ENCODE results near the gene MED12. TPM values are rescaled to one million over a fixed set of nuclear protein-coding genes. Genes with fewer than 3 reads are reported as not detected.
A peak's percentile ranks its signal among the peaks of the same experiment; 100 is the strongest.

The MED12 gene
- total and polyA plus RNA-seq, 2 of the 8 experiments (the other 6 are each of a cell fraction or from before 2014, with no cell fraction given): 19.4 to 48.9 TPM

DNA sequence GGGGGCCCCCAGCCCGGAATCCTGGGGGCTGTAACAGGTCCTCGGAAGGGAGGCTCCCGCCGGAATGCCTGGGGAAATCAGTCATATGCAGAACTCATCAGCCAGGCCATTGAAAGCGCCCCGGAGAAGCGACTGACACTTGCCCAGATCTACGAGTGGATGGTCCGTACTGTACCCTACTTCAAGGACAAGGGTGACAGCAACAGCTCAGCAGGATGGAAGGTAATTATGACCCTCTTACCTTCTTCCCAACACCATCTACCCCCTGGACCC, 21.7 kb upstream of the MED12 start:
- Histone ChIP-seq H3K27ac (ENCODE audit: low read depth, low read length) (no peak overlapping the region), H3K14ac (ENCODE audit: insufficient read length) (no peak overlapping the region), H3K9ac (replicated peaks in 1 of 4; ENCODE audit: extremely low read depth in 1 of 4, low read depth in 3 of 4, low read length in 3 of 4) (peak overlapping the region in 2 of 4 experiments; percentile 40 to 60; a peak in 2 of 7 replicates), H4K91ac (replicated peaks; ENCODE audit: insufficient read length, low read length) (no peak overlapping the region), H3K18ac (ENCODE audit: extremely low read depth, low read length) (no peak overlapping the region; the same call in 1 of the 2 replicates), H2AFZ (ENCODE audit: low read length) (no peak overlapping the region), H2BK5ac (ENCODE audit: low read depth, low read length) (no peak overlapping the region), H3K23ac (ENCODE audit: insufficient read length) (no peak overlapping the region), H3K4me2 (ENCODE audit: insufficient read depth in 1 of 2, low read depth in 2 of 2, low read length in 2 of 2) (peak overlapping the region; percentile 80 to 95), H2BK120ac (replicated peaks; ENCODE audit: low read depth, low read length) (no peak overlapping the region), H3K4me3 (ENCODE audit: extremely low read depth in 1 of 4, insufficient read depth in 2 of 4, low read depth in 3 of 4, low read length in 4 of 4) (peak overlapping the region; percentile 68 to 78 (median 73)), H3K27me3 (replicated peaks in 1 of 4; ENCODE audit: control insufficient read depth in 3 of 4, extremely low read depth in 1 of 4, insufficient read depth in 3 of 4, low read length in 3 of 4) (peaks cover 0 to 5% (median 0%) of the 10 kb centered on the region in 4 experiments; a peak in 1 of 7 replicates), H4K20me1 (replicated peaks in 1 of 2; ENCODE audit: control insufficient read depth in 1 of 2, insufficient read depth in 2 of 2, low read length in 2 of 2) (peaks cover 0 to 2% of the 10 kb centered on the region in 2 experiments), H4K5ac (ENCODE audit: insufficient read length, low read depth, low read length) (no peak overlapping the region), H2BK15ac (ENCODE audit: low read length) (no peak overlapping the region), H4K8ac (ENCODE audit: extremely low read depth, insufficient read depth, low read length) (no peak overlapping the region), H3K79me1 (ENCODE audit: low read depth, low read length) (no peaks in the 10 kb centered on the region; the same call in 1 of the 2 replicates), H3K79me2 (ENCODE audit: control insufficient read depth in 1 of 2, insufficient read depth in 2 of 2, low read length in 2 of 2) (peaks cover 0 to 8% of the 10 kb centered on the region in 2 experiments; a peak in 2 of 4 replicates), H3K36me3 (ENCODE audit: control insufficient read depth in 2 of 4, insufficient read depth in 4 of 4, low read length in 3 of 4) (peaks cover 0 to 5% (median 0%) of the 10 kb centered on the region in 4 experiments; a peak in 1 of 8 replicates), H3K9me3 (ENCODE audit: insufficient read depth in 2 of 2, low read depth in 1 of 2, low read length in 1 of 2) (no peaks in the 10 kb centered on the region), H2AK5ac (ENCODE audit: low read depth, low read length) (no peak overlapping the region), H2BK20ac (ENCODE audit: low read length) (no peak overlapping the region), H3K4ac (replicated peaks; ENCODE audit: insufficient read length, low read depth, low read length) (no peak overlapping the region), H3K23me2 (ENCODE audit: low read depth, low read length) (peaks cover 8% of the 10 kb centered on the region), H3K56ac (replicated peaks; ENCODE audit: insufficient read length, low read depth, low read length) (no peak overlapping the region), H2BK12ac (ENCODE audit: low read depth, low read length) (no peak overlapping the region), H3K4me1 (replicated peaks in 1 of 4; ENCODE audit: control insufficient read depth in 3 of 4, insufficient read depth in 4 of 4, low read length in 3 of 4) (peaks cover 7 to 22% (median 13%) of the 10 kb centered on the region in 4 experiments)
- TF ChIP-seq TCF12 (IDR thresholded peaks at IDR 0.05; ENCODE audit: low read depth, low read length) (no peak), SP1 (IDR thresholded peaks at IDR 0.05; ENCODE audit: low read depth, low read length) (no peak), NRF1 (IDR thresholded peaks at IDR 0.05; ENCODE audit: low read depth, low read length) (no peak), SUZ12 (IDR thresholded peaks at IDR 0.05; ENCODE audit: low read length) (no peak), KDM5A (IDR thresholded peaks at IDR 0.05; ENCODE audit: low read length) (no peak), HDAC2 (IDR thresholded peaks at IDR 0.05; ENCODE audit: borderline replicate concordance in 1 of 2, low read depth in 2 of 2, low read length in 2 of 2) (no peak), KDM4A (IDR thresholded peaks at IDR 0.05; ENCODE audit: low read depth, low read length, severe bottlenecking) (no peak), ASH2L (IDR thresholded peaks at IDR 0.05; ENCODE audit: low read length) (no peak), SIN3A (conservative IDR thresholded peaks at IDR 0.05 in 1 of 2, IDR thresholded peaks at IDR 0.05 in 1 of 2; ENCODE audit: low read depth in 1 of 2, low read length in 2 of 2) (no peak)
- ChIA-PET POLR2A (ENCODE audit: partially characterized antibody) (interaction anchor here (0.6 to 1.4 kb wide), 3 partner anchors 8 to 127 kb away, joined by 3 to 4 read pairs (median 4); partner anchors contain the start of gene MED12), CTCF (ENCODE audit: partially characterized antibody) (interaction anchor here (1.6 kb wide), 1 partner anchor 32 kb away, joined by 5 read pairs; no protein-coding TSS in a partner anchor)
- DNase-seq (ENCODE audit: low read depth in 1 of 2, low spot score in 2 of 2): no peak
- WGBS, 2 experiments (ENCODE audit: extremely low coverage in 1 of 2, insufficient coverage in 1 of 2, insufficient read length in 1 of 2, insufficient replicate concordance in 2 of 2, low coverage in 1 of 2, low lambda C conversion rate in 2 of 2, missing lambda C conversion rate in 1 of 2): 0% methylated on average over 8 of the region's 9 CpGs; no CpG with 5 or more reads in 1 of the 2 experiments
- FAIRE-seq: no peak

All from H1 (cell line).